GM13977 (cell line): Measurements from ENCODE around the gene ATP8B4.

Source experiments
- DNase-seq: peaks from one replicate; pipeline ENCODE4 v3.0.0; 2012; ENCODE audit warnings: low spot score
- CTCF ChIP-seq: IDR thresholded peaks from 2 replicates; pipeline ENCODE4 v1.5.1; 2012; ENCODE audit warnings: mild to moderate bottlenecking, control low read depth; ENCODE audit not compliant: insufficient read depth; ENCODE audit errors: extremely low read depth, missing control alignments
- in situ Hi-C: fragments of 300-500 bp; cut with MboI; formaldehyde crosslinking; loops from one replicate; pipeline ENCODE4 v1.12.0; 2022; ENCODE audit warnings: low sequenced_read_pairs, low pct_unique_long_range_greater_than_20kb, mixed read lengths, inconsistent platforms; ENCODE audit not compliant: unreplicated experiment

Gene ATP8B4

GRCh38 chr15:49985463-49985862 lies 133.6 kb downstream of the ATP8B4 start:
- in situ Hi-C loops, result no loop called here
- DNase-seq, result no peak
- no peak for TF ChIP-seq CTCF

GRCh38 chr15:49984436-49984835 lies 134.6 kb downstream of the ATP8B4 start:
- in situ Hi-C loops, result no loop called here
- TF ChIP-seq CTCF, result no peak
- no peak for DNase-seq

GRCh38 chr15:49982584-49982983 lies 136.4 kb downstream of the ATP8B4 start:
- in situ Hi-C loops, result no loop called here
- no peak for TF ChIP-seq CTCF
- DNase-seq, result no peak

GRCh38 chr15:49979705-49980382 lies 139.2 kb downstream of the ATP8B4 start:
- in situ Hi-C loops, result no loop called here
- no peak for DNase-seq
- no peak for TF ChIP-seq CTCF

GRCh38 chr15:49978121-49978520 lies 140.9 kb downstream of the ATP8B4 start:
- no peak for TF ChIP-seq CTCF
- no peak for DNase-seq
- in situ Hi-C loops, result no loop called here

- no peak for DNase-seq
- no peak for TF ChIP-seq CTCF
- in situ Hi-C loops, result no loop called here
Measured at GRCh38 chr15:49977306-49977705, 141.7 kb downstream of the ATP8B4 start.
